Karpas-422 (cell line): Measurements from ENCODE around the gene TP63. TPM values are rescaled to one million over a fixed set of nuclear protein-coding genes. Genes with fewer than 3 reads are reported as not detected.

Source experiments
- DNase-seq: peaks from one replicate; pipeline ENCODE4 v3.0.0-alpha.2; 2015
- H2AFZ ChIP-seq: fragments of 200-600 bp; sonication (generic); 2 replicates; pipeline ENCODE4 v1.6.1; 2014; ENCODE audit warnings: antibody characterized with exemption, low read length, mixed read lengths
- H3K27ac ChIP-seq: fragments of 200-600 bp; sonication (generic); 2 replicates; pipeline ENCODE4 v1.5.1; 2014; ENCODE audit warnings: mild to moderate bottlenecking, low read length, moderate library complexity
- H3K27me3 ChIP-seq: fragments of 200-600 bp; sonication (generic); 2 replicates; pipeline ENCODE4 v1.6.1; 2014; ENCODE audit warnings: low read length, mixed read lengths
- H3K36me3 ChIP-seq: fragments of 200-600 bp; sonication (generic); 2 replicates; pipeline ENCODE4 v1.6.1; 2014; ENCODE audit warnings: low read length, mixed read lengths; ENCODE audit not compliant: insufficient read depth
- H3K4me1 ChIP-seq: fragments of 200-600 bp; sonication (generic); 2 replicates; pipeline ENCODE4 v1.6.1; 2014; ENCODE audit warnings: mild to moderate bottlenecking, low read length, mixed read lengths
- H3K4me2 ChIP-seq: fragments of 200-600 bp; sonication (generic); 2 replicates; pipeline ENCODE4 v1.6.1; 2014; ENCODE audit warnings: low read length, low read depth, mild to moderate bottlenecking; ENCODE audit not compliant: poor library complexity, severe bottlenecking
- H3K4me3 ChIP-seq: fragments of 200-600 bp; sonication (generic); 2 replicates; pipeline ENCODE4 v1.5.1; 2014; ENCODE audit warnings: mild to moderate bottlenecking, antibody characterized with exemption, low read length, mixed read lengths
- H3K79me2 ChIP-seq: fragments of 200-600 bp; sonication (generic); 2 replicates; pipeline ENCODE4 v1.6.1; 2014; ENCODE audit warnings: mild to moderate bottlenecking, low read length, mixed read lengths
- H3K9ac ChIP-seq: fragments of 200-600 bp; sonication (generic); 2 replicates; pipeline ENCODE4 v1.6.0; 2014; ENCODE audit warnings: low read length
- H3K9me2 ChIP-seq: fragments of 200-600 bp; sonication (generic), shearing (Covaris generic); replicated peaks from 2 replicates; pipeline ENCODE4 v1.6.0; 2014; ENCODE audit warnings: mild to moderate bottlenecking, low read length, moderate library complexity; ENCODE audit not compliant: insufficient read depth
- H3K9me3 ChIP-seq: fragments of 300-700, 200-600 bp; sonication (generic); 2 replicates; pipeline ENCODE4 v1.6.1; 2014; ENCODE audit warnings: low read length, mixed read lengths
- H4K20me1 ChIP-seq: fragments of 200-600 bp; sonication (generic); 2 replicates; pipeline ENCODE4 v1.6.1; 2014; ENCODE audit warnings: mild to moderate bottlenecking, antibody characterized with exemption, low read length, low read depth; ENCODE audit not compliant: insufficient read depth
- total RNA-seq: library from RNA; depleted of rRNA; stranded (reverse); fragments of >200 nt; shearing (Covaris generic); gene quantifications from 2 replicates; pipeline ENCODE4 v1.2.3, GENCODE V29; 2014; ENCODE audit warnings: low replicate concordance; rRNA removed

The TP63 gene
- total RNA-seq, result not detected in 2 replicates

DNA sequence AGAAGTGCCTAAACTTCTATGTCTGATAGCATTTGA, at the start of gene TP63:
Gene TP63 (plus strand): TSS at position 17 of the 36 bp plus-strand sequence. CDS start 127 bp downstream, outside the sequence.
- no peak within 1 kb of the TSS for H3K4me2 ChIP-seq
- no peak within 1 kb of the TSS for H2AFZ ChIP-seq
- H4K20me1 ChIP-seq, result no peaks in the 10 kb centered on the region
- H3K36me3 ChIP-seq, result no peaks in the 10 kb centered on the region
- no peaks in the 10 kb centered on the region for H3K9me2 ChIP-seq
- H3K9me3 ChIP-seq, result no peaks in the 10 kb centered on the region
- no peak within 1 kb of the TSS for H3K4me3 ChIP-seq
- DNase-seq, result no peak
- H3K9ac ChIP-seq, result no peak within 1 kb of the TSS
- no peaks in the 10 kb centered on the region for H3K27me3 ChIP-seq
- H3K4me1 ChIP-seq, result no peaks in the 10 kb centered on the region
- H3K27ac ChIP-seq, result no peak within 1 kb of the TSS
- H3K79me2 ChIP-seq, result no peaks in the 10 kb centered on the region

DNA sequence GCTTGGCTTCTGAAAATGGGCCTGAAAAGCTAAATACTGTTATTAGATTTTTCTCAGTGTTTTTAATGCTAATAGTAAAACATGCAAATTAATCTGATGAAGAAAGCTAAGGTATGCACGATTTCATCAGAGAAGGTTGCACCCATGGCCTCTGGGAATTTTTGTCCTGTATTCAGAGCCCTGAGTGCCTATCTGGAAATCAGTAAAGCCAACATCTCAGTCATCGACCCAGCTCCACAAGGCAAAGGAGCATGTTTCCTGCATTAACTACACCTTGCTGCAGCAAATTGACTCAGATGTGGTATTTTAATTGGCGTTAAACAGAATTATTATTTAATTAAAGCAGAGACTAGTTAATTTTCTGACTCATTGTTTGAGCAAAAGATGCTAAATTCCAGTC, 49.0 kb upstream of the TP63 start:
- Histone ChIP-seq H3K36me3 (no peaks in the 10 kb centered on the region), H3K4me1 (no peaks in the 10 kb centered on the region), H3K4me2 (no peak overlapping the region), H3K9me3 (no peaks in the 10 kb centered on the region), H3K27me3 (no peaks in the 10 kb centered on the region), H3K4me3 (no peak overlapping the region), H4K20me1 (no peaks in the 10 kb centered on the region), H3K9ac (no peak overlapping the region), H2AFZ (no peak overlapping the region), H3K27ac (no peak overlapping the region), H3K9me2 (0 out of 2 replicates have a peak, but pooled peaks cover 4% of the 10 kb centered on the region), H3K79me2 (no peaks in the 10 kb centered on the region)
- no peak for DNase-seq

DNA sequence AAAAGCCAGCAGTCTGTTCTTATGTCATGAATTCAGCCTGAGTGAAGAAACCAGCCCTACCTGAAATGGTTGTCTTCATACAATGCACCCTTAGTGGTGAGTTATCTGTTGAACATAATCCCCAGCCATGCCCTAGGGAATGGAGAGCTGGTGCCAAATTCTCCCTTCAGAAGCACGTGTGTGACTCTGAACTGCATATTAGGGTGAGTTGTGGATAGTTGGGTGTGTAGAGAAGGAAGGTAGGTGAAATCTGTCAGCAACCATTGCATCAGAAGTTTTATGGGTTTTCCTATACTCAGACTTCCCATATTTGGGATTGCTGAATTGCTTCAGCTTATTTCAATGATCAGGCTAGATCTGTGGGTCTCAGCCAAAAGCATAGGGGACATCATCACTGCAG, 46.5 kb upstream of the TP63 start:
- Histone ChIP-seq H3K4me1 (no peaks in the 10 kb centered on the region), H3K9me3 (no peaks in the 10 kb centered on the region), H4K20me1 (no peaks in the 10 kb centered on the region), H3K79me2 (no peaks in the 10 kb centered on the region), H3K4me2 (no peak overlapping the region), H3K4me3 (no peak overlapping the region), H3K36me3 (no peaks in the 10 kb centered on the region), H2AFZ (no peak overlapping the region), H3K9ac (no peak overlapping the region), H3K27me3 (no peaks in the 10 kb centered on the region), H3K9me2 (0 out of 2 replicates have a peak, but pooled peaks cover 4% of the 10 kb centered on the region), H3K27ac (no peak overlapping the region)
- DNase-seq, result no peak

DNA sequence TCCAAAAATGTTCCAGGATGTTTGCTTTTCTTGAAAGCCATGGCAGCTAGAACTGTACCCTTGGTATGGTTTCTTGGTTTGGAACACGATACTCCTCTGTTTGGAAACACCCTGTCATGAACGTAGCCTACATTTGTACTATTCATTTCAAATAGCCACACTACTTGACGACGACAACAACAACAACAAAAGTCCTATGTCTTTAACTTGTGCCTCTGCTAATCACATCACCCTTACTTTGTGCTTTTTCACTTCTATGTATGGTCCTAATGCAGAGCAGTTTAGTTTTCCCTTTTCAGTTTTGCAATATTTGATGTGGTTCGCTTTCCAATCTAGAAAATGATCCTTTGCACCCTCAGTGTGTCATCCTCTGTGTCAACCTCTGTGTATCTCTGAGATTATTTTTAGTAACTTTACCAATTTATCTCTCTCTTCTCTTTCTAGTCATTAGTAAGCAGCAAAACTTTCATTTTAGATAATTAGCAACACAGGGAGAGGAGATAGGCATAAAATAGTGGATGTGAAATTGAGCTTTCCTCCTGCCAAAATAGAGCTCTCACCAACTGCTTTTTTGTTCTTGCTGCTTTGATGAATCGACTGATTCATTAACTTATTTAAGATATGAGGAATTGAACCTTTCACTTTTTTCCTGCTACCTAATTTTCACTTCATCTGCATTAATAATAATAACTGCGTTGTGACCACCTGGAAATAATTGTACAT, 44.1 kb upstream of the TP63 start:
- no peaks in the 10 kb centered on the region for H3K36me3 ChIP-seq

GRCh38 chr3:189587664-189588040, 43.5 kb upstream of the TP63 start:
- no peak overlapping the region for H3K4me2 ChIP-seq
- no peak overlapping the region for H3K4me3 ChIP-seq
- no peak overlapping the region for H3K27ac ChIP-seq

More for the DNA sequence above, 44.1 kb upstream of the TP63 start:
- Histone ChIP-seq H3K9me3 (peaks cover 6% of the 10 kb centered on the region; the same call in 1 of the 2 replicates), H3K9ac (no peak overlapping the region), H3K9me2 (0 out of 2 replicates have a peak, but pooled peaks cover 4% of the 10 kb centered on the region), H4K20me1 (no peaks in the 10 kb centered on the region), H3K27me3 (no peaks in the 10 kb centered on the region), H3K4me1 (no peaks in the 10 kb centered on the region), H3K79me2 (no peaks in the 10 kb centered on the region), H2AFZ (no peak overlapping the region), H3K27ac (no peak overlapping the region), H3K4me2 (no peak overlapping the region), H3K4me3 (no peak overlapping the region)
- no peak for DNase-seq

DNA sequence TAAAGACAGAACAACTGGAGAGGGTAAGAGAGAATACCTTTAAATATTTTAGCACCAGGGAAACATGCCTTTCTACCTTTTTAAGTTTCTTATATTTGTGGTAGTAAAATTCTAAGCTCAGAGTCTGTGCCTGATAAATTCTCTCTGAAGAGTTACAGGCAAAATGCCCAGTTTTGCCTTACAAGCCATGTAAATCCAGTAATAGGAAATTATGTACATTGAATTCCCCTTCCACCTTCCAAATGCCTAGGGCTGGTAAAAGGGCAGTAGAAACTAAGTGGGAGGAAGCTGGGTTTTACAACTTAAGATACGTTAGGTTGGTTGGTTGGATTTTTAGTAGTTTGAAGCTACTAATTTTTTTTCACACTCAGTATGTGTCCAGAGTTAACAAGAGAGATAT, 43.1 kb upstream of the TP63 start:
- no peak for DNase-seq
- Histone ChIP-seq H3K4me2 (no peak overlapping the region), H3K27me3 (no peaks in the 10 kb centered on the region), H3K4me1 (no peaks in the 10 kb centered on the region), H3K36me3 (no peaks in the 10 kb centered on the region), H2AFZ (no peak overlapping the region), H4K20me1 (no peaks in the 10 kb centered on the region), H3K79me2 (no peaks in the 10 kb centered on the region), H3K9me3 (peaks cover 9% of the 10 kb centered on the region; the same call in 1 of the 2 replicates), H3K9me2 (no peaks in the 10 kb centered on the region; the same call in 1 of the 2 replicates), H3K27ac (no peak overlapping the region), H3K4me3 (no peak overlapping the region), H3K9ac (no peak overlapping the region)

More at GRCh38 chr3:189587664-189588040, 43.5 kb upstream of the TP63 start:
- no peak overlapping the region for H2AFZ ChIP-seq
- H3K79me2 ChIP-seq, result no peaks in the 10 kb centered on the region
- H3K9me3 ChIP-seq, result peaks cover 9% of the 10 kb centered on the region; the same call in 1 of the 2 replicates
- no peaks in the 10 kb centered on the region for H3K27me3 ChIP-seq
- no peak overlapping the region for H3K9ac ChIP-seq
- H3K9me2 ChIP-seq, result peaks cover 1% of the 10 kb centered on the region; the same call in 1 of the 2 replicates
- no peak for DNase-seq
- H3K36me3 ChIP-seq, result no peaks in the 10 kb centered on the region
- H3K4me1 ChIP-seq, result no peaks in the 10 kb centered on the region
- no peaks in the 10 kb centered on the region for H4K20me1 ChIP-seq

GRCh38 chr3:189588475-189589178, 42.6 kb upstream of the TP63 start:
- Histone ChIP-seq H3K9me2 (no peaks in the 10 kb centered on the region; the same call in 1 of the 2 replicates), H3K4me2 (no peak overlapping the region), H2AFZ (no peak overlapping the region), H3K27me3 (no peaks in the 10 kb centered on the region), H3K4me3 (no peak overlapping the region), H3K4me1 (no peaks in the 10 kb centered on the region), H3K36me3 (no peaks in the 10 kb centered on the region), H3K9me3 (peaks cover 9% of the 10 kb centered on the region; the same call in 1 of the 2 replicates), H4K20me1 (no peaks in the 10 kb centered on the region), H3K9ac (no peak overlapping the region), H3K27ac (no peak overlapping the region), H3K79me2 (no peaks in the 10 kb centered on the region)
- no peak for DNase-seq

- Histone ChIP-seq H3K9me3 (peaks cover 9% of the 10 kb centered on the region; the same call in 1 of the 2 replicates), H3K4me2 (no peak overlapping the region), H3K36me3 (no peaks in the 10 kb centered on the region), H3K9me2 (no peaks in the 10 kb centered on the region; the same call in 1 of the 2 replicates), H3K27me3 (no peaks in the 10 kb centered on the region), H3K79me2 (no peaks in the 10 kb centered on the region), H3K4me1 (no peaks in the 10 kb centered on the region), H2AFZ (no peak overlapping the region), H3K9ac (no peak overlapping the region), H4K20me1 (no peaks in the 10 kb centered on the region), H3K4me3 (no peak overlapping the region), H3K27ac (no peak overlapping the region)
- no peak for DNase-seq
Observed at GRCh38 chr3:189589179-189589569, 42.0 kb upstream of the TP63 start.
